PC-9 (cell line): ENCODE measurements around the gene CRTC3. TPM values are rescaled to one million over a fixed set of nuclear protein-coding genes. Genes with fewer than 3 reads are reported as not detected.

Source experiments
- BruUV-seq: library from RNA; stranded (reverse); fragments of 400-500 nt; replicated peaks from 2 replicates; lab custom pipeline; 2021; lab: Mats Ljungman, UMichigan
- CTCF ChIA-PET: fragments of 300-600 bp; sonication (Branson Sonifier 250); formaldehyde crosslinking; loops from one replicate; lab custom pipeline; 2022; ENCODE audit warnings: antibody characterized with exemption; lab: Charles Lee
- POLR2A ChIA-PET: fragments of 300-600 bp; sonication (Branson Sonifier 250); formaldehyde crosslinking; loops from one replicate; lab custom pipeline; 2022; ENCODE audit warnings: antibody characterized with exemption; ENCODE audit not compliant: unreplicated experiment; lab: Charles Lee
- DNase-seq, 2 experiments: peaks; one replicate each; pipeline versions ENCODE4 v3.0.0 to v3.0.0-alpha.2; 2015 to 2022; ENCODE audit warnings: mixed read lengths in 1 of 2
- H2AFZ ChIP-seq: fragments of 200-600 bp; sonication (generic); 2 replicates; pipeline ENCODE4 v1.8.1; 2017; ENCODE audit warnings: antibody characterized with exemption
- H3F3A ChIP-seq: fragments of 200-600 bp; sonication (generic); 2 replicates; pipeline ENCODE4 v1.8.1; 2017; ENCODE audit warnings: antibody characterized with exemption, mild to moderate bottlenecking, low read depth; ENCODE audit not compliant: insufficient read depth
- H3K27ac ChIP-seq: fragments of 200-600 bp; sonication (generic); 2 replicates; pipeline ENCODE4 v1.6.1; 2016; ENCODE audit warnings: mixed run types
- H3K27me3 ChIP-seq: fragments of 200-600 bp; sonication (generic); 2 replicates; pipeline ENCODE4 v1.6.1; 2016; ENCODE audit warnings: low read depth, mixed run types; ENCODE audit not compliant: insufficient read depth
- H3K36me3 ChIP-seq: fragments of 200-600 bp; sonication (generic); 2 replicates; pipeline ENCODE4 v1.6.1; 2016; ENCODE audit warnings: low read depth, mixed run types
- H3K4me1 ChIP-seq: fragments of 200-600 bp; sonication (generic); replicated peaks from 2 replicates; pipeline ENCODE4 v1.6.1; 2016; ENCODE audit warnings: mixed run types; ENCODE audit not compliant: insufficient read depth
- H3K4me2 ChIP-seq: fragments of 200-600 bp; sonication (generic); 2 replicates; pipeline ENCODE4 v1.6.1; 2017; ENCODE audit warnings: mixed run types
- H3K4me3 ChIP-seq: fragments of 200-600 bp; sonication (generic); 2 replicates; pipeline ENCODE4 v1.6.1; 2016; ENCODE audit warnings: mixed run types
- H3K79me2 ChIP-seq: fragments of 200-600 bp; sonication (generic); 2 replicates; pipeline ENCODE4 v1.6.1; 2017; ENCODE audit warnings: low read depth, mixed run types
- H3K9me2 ChIP-seq: fragments of 200-600 bp; sonication (generic); 2 replicates; pipeline ENCODE4 v1.8.1; 2017; ENCODE audit warnings: mild to moderate bottlenecking; ENCODE audit not compliant: insufficient read depth
- H3K9me3 ChIP-seq: fragments of 200-600 bp; sonication (generic); 2 replicates; pipeline ENCODE4 v1.8.1; 2016; ENCODE audit warnings: low read depth; ENCODE audit not compliant: insufficient read depth
- H4K20me1 ChIP-seq: fragments of 200-600 bp; sonication (generic); 2 replicates; pipeline ENCODE4 v1.8.1; 2017; ENCODE audit not compliant: insufficient read depth
- EZH2 ChIP-seq: fragments of 200-600 bp; sonication (generic); IDR thresholded peaks from 2 replicates; pipeline ENCODE4 v1.8.0; 2017; ENCODE audit warnings: antibody characterized with exemption, low read depth
- intact Hi-C: fragments of 100-400 bp; cut with micrococcal nuclease; formaldehyde crosslinking; loops from one replicate; pipeline ENCODE4 v1.10.0; 2022; ENCODE audit not compliant: unreplicated experiment
- total RNA-seq: library from RNA; stranded (reverse); gene quantifications from 2 replicates; pipeline ENCODE4 v1.2.3, GENCODE V29; 2021
- TF ChIP-seq, protein P1 (sequence below): fragments of 200-600 bp; sonication (generic); conservative IDR thresholded peaks from 2 replicates; pipeline ENCODE4 v1.6.1; 2017; ENCODE audit warnings: mixed run types, antibody characterized with exemption, mild to moderate bottlenecking, moderate library complexity

The CRTC3 gene
- total RNA-seq, 1 experiment from 2014 or later, result 18.6 TPM

DNA sequence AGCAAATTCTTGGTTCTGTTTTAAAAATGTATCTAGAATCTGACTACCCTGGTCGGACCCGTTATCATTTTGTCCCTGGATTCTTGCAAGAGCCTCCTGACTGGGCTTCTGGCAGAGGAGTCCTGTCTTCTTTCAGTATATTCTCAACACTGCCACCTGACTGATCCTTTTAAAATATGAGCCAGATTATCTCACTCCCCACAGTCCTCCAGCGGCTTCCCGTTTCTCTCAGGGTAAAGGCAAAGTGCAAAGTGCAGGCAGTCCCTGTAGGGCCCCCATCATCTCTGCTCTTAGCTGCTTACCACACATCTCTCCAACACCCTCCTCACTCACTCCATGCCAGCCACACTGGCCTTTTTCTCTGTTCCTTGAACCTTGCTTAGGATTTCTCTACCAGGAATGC, 28.4 kb downstream of the CRTC3 start:
- no peak overlapping the region for H3K4me3 ChIP-seq
- no peak overlapping the region for H2AFZ ChIP-seq
- no peaks in the 10 kb centered on the region; the same call in 1 of the 2 replicates for H3F3A ChIP-seq
- 0 out of 2 replicates have a peak, but pooled peaks cover 3% of the 10 kb centered on the region for H3K36me3 ChIP-seq
- ChIA-PET CTCF (no interaction called here), POLR2A (no interaction called here)
- H3K4me1 ChIP-seq, result no peaks in the 10 kb centered on the region
- no peak for TF ChIP-seq EZH2
- TF ChIP-seq, protein P1, sequence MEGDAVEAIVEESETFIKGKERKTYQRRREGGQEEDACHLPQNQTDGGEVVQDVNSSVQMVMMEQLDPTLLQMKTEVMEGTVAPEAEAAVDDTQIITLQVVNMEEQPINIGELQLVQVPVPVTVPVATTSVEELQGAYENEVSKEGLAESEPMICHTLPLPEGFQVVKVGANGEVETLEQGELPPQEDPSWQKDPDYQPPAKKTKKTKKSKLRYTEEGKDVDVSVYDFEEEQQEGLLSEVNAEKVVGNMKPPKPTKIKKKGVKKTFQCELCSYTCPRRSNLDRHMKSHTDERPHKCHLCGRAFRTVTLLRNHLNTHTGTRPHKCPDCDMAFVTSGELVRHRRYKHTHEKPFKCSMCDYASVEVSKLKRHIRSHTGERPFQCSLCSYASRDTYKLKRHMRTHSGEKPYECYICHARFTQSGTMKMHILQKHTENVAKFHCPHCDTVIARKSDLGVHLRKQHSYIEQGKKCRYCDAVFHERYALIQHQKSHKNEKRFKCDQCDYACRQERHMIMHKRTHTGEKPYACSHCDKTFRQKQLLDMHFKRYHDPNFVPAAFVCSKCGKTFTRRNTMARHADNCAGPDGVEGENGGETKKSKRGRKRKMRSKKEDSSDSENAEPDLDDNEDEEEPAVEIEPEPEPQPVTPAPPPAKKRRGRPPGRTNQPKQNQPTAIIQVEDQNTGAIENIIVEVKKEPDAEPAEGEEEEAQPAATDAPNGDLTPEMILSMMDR, result no peak
- H3K79me2 ChIP-seq, result no peaks in the 10 kb centered on the region; the same call in 1 of the 2 replicates
- intact Hi-C loops, result no loop called here
- no peaks in the 10 kb centered on the region for H3K9me3 ChIP-seq
- DNase-seq, result no peak
- H4K20me1 ChIP-seq, result no peaks in the 10 kb centered on the region
- H3K9me2 ChIP-seq, result no peaks in the 10 kb centered on the region
- H3K4me2 ChIP-seq, result no peak overlapping the region
- BruUV-seq, result no TSS peak
- no peak overlapping the region for H3K27ac ChIP-seq
- no peaks in the 10 kb centered on the region for H3K27me3 ChIP-seq

DNA sequence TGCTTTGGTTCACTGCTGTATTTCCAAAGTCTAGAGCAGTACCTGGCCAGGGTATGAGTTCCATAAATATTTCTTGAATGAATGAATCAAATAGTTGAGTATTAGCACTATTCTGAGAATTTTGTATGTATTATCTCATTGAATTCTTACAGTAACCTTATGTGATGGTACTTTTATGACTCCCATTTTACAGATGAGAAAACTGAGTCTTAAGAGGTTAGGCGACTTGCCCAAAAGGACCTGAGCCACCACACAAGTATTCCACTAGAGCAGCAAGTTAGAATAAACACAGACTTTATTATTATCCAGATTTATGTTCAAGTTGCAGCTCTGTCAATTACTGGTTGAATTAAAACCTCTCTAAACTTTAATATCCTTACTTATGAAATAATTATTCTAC, 29.4 kb downstream of the CRTC3 start:
- Histone ChIP-seq H3F3A (no peaks in the 10 kb centered on the region; the same call in 1 of the 2 replicates), H3K9me3 (no peaks in the 10 kb centered on the region), H4K20me1 (no peaks in the 10 kb centered on the region), H3K27me3 (no peaks in the 10 kb centered on the region), H3K9me2 (no peaks in the 10 kb centered on the region), H2AFZ (no peak overlapping the region), H3K4me1 (no peaks in the 10 kb centered on the region), H3K4me2 (no peak overlapping the region), H3K79me2 (no peaks in the 10 kb centered on the region; the same call in 1 of the 2 replicates), H3K27ac (no peak overlapping the region), H3K4me3 (no peak overlapping the region), H3K36me3 (no peaks in the 10 kb centered on the region)
- no TSS peak for BruUV-seq
- intact Hi-C loops, result no loop called here
- POLR2A ChIA-PET, result no interaction called here
- no peak for DNase-seq
- CTCF ChIA-PET, result no interaction called here
- no peak for TF ChIP-seq EZH2
- TF ChIP-seq, protein P1, result no peak

DNA sequence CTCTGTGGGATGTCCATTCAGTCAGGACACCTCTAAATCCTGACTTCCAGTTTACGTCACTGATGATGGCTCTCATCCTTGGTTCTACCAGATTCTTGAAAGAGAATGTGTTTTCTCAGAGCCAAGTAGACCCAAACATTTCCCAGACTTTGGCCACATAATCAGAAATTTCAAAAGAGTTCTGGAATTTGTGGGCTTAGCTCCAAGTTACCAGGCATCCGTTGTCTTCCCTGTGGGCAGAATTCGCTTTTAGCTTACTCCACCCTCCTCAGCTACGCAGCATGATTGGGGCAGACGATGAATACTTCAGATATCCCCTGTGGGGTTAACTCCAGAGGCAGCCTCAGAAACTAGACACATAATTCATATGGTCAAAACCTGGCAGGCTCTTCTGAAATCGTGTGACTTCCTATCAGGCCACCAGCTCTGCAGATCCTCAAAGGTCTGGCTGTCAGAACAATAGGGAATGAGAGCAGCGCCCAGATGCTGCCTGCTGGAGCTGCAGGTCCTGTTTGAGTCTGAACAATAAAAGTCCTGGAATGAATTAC, 30.6 kb downstream of the CRTC3 start:
- Histone ChIP-seq H3K4me3 (no peak overlapping the region), H3K4me1 (no peaks in the 10 kb centered on the region), H4K20me1 (no peaks in the 10 kb centered on the region), H3K36me3 (no peaks in the 10 kb centered on the region), H3F3A (no peaks in the 10 kb centered on the region; the same call in 1 of the 2 replicates), H3K4me2 (no peak overlapping the region), H3K9me2 (no peaks in the 10 kb centered on the region), H2AFZ (no peak overlapping the region), H3K27ac (no peak overlapping the region), H3K79me2 (no peaks in the 10 kb centered on the region; the same call in 1 of the 2 replicates), H3K27me3 (no peaks in the 10 kb centered on the region), H3K9me3 (no peaks in the 10 kb centered on the region)
- POLR2A ChIA-PET, result no interaction called here
- TF ChIP-seq EZH2, result no peak
- TF ChIP-seq, protein P1, result no peak
- BruUV-seq, result no TSS peak
- intact Hi-C loops, result no loop called here
- no peak for DNase-seq
- CTCF ChIA-PET, result no interaction called here
